HG03097 (cell line): Measurements from ENCODE around the gene CDH23.

Experiments
- ATAC-seq: cut with Tn5 transposase; IDR thresholded peaks from one replicate; pipeline ENCODE4 v1.9.1; 2021; ENCODE audit not compliant: unreplicated experiment, low FRiP score

Gene CDH23

GRCh38 chr10:71413581-71413980, 16.9 kb downstream of the CDH23 start:
- ATAC-seq, result no peak

DNA sequence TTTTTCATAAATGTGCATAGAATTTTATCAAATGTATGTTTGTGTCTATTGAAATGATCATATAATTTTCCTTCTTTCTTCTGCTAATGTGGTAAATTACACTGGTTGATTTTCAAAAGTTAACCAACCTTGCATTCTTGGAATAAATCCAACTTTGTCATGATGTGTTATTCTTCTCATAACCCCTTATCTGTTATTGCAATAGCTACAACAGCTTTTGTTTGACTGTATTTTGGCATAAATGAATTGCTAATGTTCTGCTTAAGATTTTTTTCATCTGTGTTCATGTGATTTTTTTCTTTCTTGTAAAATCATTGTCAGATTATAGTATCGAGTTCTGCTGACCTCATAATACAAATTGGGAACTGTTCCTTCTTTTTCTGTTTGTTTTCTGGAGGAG, 17.6 kb downstream of the CDH23 start:
- no peak for ATAC-seq

DNA sequence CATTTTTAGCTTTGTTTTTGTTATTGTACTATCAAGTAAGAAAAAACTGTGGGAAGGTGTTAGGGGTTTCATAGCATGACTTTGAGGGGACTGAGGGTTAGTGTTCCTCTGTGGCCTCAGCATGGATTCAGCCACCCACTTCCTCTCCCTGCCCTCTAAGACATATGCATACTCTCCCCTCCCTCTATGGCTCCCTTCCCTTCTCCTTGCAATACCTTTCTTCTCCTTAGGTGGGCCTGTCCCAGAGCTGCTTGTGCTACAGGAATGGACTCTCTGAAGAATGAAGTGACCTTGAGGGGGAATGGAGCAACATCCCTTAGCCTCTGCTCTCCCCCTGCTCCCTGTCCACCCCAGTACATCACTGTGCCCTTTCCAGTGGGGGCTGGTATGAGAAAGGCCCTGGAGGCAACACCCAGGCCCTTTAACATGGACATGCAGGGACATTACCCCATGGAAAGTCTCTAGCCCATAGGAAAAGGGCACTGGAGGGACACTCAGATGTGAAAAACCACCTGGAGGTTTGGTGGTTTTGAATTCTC, 22.4 kb downstream of the CDH23 start:
- ATAC-seq, result no peak

DNA sequence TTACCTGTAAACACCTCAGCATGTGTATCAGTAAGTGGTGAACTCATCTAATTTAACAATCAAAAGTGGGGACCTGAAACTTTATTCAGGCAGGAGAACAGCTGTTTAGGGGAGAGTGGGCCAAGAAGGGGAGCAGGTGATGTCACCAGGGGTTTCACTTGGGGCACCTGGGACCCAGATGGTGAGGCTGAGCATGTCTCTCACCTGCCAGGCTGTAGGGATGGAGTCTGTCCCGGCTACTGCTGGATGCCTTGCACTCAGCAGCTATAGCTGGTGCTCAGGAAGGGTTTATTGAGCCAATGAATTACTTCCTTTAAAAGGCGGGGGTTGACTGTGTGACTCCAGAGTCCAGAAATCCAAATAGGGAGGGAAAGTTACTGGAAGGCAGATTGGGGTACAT, 23.0 kb downstream of the CDH23 start:
- no peak for ATAC-seq

- ATAC-seq, result no peak
Measured at GRCh38 chr10:71421075-71421434, 24.3 kb downstream of the CDH23 start.

DNA sequence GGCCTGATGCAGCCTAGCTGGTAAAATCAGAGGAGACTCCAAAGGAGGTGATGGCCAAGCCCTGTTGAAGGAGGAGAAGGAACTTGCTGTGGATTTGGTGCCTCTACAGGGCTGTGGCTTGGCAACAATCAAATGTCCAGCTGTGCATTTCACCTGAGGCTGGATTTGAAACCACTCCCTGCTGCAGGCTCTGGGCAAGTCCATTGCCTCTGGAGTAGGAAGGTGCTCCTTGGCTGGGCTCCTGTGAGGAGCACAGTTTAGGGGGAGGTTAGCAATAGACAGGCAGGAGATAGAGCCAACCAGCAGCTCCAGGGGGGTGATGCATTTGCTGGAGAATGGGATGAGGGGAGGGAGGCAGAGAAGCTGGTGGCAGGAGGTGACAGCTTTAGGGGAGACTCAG, 26.5 kb downstream of the CDH23 start:
- no peak for ATAC-seq

DNA sequence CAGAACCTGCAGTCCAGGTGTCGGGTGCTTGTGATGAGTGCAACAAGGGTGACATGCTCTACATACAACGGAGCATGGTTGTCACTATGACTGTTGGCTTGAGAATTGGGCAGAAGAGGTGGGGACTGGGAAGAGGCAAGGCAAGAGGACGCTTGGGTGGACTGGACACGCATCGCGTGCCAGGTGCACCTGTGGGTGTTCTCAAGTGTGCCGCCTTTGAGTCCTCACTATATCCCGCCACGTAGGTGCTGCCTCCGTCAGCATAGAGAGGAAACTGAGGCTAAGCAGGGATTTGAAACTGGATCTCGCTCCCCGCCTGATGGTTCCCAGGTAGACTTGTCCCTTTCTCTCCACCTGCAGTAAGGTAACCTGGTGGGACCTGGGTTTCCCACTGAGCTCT, 27.2 kb downstream of the CDH23 start:
- ATAC-seq, result no peak

DNA sequence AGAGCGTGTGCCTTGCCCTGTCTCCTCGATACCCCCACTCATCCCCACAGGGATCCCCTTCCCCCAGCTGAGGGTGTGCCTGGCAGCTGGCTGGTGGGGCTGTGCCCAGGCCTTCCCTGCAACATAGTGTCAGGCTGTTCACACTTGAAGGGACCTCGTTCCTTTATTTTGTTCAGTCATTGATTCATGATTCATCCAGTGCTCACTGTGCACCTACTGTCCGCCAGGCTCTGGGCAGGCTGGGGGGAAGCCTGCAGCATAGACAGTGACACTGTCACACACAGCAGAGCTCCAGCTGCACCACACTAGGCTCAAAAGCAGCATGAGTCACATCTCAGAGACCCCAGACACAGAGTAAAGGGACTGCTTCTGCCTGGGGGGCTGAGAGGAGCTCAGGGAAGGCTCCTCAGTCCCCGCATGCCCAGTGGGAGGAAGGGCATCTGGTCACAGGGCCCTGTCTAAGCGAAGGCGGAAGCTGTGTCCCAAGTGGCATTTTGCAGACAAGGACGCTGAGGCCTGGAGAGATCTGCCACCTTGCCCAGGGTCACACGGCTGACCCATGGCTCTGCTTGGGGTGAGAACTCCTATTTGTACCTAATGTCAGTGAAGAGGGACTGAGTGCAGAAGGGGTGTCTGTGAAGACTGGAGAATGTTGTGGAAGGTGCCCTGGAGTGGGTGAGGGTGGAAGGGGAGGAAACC, 27.9 kb downstream of the CDH23 start:
- no peak for ATAC-seq

DNA sequence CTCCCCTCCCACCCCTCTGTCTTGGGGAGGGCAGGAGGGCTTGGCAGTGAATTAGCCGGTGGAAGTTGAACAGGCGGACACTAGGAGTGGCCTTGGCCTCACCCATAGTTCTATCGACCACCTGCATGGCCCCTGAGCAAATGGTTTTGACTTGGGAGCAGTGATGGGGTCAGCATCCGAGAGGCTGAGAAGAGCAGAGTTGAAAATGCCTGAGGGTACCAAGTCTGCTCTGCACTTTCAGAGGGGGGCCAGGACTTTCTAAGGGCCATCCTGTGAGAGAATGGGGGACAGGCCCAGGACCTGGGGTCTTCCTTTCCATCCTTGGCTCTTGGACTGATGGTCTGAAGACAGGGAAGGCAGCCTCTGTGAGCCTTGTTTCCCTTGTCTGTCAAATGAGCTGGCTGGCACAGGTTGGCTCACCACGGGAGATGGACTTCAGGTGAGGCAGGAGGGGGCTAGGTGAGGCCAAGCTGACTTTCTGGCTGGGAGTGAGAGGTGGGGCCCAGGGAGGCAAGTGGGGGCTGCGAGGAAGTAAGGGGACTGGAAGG, 29.4 kb downstream of the CDH23 start:
- no peak for ATAC-seq

- ATAC-seq, result no peak
Measured at GRCh38 chr10:71427246-71427645, 30.5 kb downstream of the CDH23 start.

DNA sequence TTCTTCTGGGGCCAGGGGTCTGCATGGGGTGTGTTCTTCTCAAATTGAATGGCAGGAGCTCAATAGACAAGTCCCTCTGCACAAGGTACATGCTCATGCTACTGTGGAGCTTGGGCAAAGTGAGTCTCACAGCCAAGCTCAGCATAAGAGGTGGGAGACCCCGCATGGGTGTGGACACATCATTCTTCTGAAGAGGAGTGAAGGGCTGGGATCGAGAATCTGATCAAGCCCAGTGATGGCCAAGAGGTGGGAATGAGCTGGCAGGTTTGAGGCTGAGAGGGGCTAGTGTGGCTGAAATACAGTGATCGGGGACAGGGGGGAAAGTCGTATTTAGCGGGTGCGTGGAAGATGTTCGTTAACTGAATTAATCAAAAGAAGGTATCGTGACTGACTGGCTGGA, 32.6 kb downstream of the CDH23 start:
- ATAC-seq, result no peak

DNA sequence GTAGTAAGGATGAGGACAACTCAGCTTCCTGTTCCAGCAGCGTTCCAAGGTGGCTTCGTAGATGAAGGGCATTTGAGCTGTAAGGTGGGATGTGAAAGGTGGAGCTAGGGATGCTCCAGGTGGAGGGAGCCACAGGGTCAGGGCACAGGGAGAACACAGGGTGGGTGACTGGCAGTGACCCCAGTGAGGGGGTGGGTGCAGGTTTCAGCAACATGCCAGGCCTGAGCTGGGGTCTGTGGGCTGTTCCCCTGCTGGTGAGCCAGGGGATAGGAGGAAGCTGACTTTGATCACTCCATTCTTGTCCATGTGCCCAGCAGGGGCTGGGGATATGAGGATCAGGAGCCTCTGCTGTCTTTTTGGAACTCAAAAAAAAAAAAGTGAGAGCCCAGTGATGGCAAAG, 33.2 kb downstream of the CDH23 start:
- no peak for ATAC-seq

DNA sequence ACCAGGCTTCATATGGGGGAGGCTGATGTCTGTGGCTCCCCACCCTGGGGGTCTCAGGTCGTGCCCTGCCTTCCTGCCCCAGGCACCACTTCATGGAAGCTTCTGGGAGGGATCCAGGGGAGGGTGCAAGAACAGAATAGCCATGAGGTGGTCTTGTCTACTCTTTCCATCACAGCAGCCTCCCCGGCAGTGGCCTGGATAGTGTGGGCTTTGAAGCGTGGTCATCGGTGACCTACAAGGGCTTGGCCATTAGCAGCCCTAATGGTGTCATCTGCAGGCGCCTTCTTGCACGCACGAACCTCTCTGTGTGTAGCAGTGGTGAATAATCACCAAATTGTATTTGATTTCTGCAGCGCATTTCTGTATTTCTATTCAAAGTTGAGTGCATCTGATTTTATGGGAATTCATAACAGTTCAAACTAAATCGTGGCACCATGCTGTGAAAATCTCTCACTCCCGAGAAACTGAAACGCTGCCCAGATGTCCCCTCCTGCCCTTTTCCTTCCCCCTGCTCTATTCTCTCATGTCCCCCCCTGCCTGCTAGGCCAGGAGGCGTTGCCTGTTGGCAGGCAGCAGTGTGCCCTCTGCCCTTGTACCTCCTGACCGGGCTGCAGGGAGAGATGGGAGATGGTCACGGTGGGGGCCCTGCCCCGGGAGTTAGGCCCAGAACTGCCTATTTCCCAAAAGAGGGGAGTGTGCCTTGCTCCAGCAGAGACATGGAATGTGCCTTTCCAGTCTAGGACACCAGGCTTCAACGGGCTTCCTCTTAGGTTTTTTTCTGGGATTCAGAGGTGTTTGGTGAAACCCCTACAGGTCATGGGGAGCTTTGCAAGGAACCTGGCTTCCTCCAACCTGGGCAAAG, 34.8 kb downstream of the CDH23 start:
- no peak for ATAC-seq

- no peak for ATAC-seq
Measured at GRCh38 chr10:71432101-71432905, 35.6 kb downstream of the CDH23 start.

- ATAC-seq, result no peak
Measured at GRCh38 chr10:71432956-71433767, 36.4 kb downstream of the CDH23 start.

DNA sequence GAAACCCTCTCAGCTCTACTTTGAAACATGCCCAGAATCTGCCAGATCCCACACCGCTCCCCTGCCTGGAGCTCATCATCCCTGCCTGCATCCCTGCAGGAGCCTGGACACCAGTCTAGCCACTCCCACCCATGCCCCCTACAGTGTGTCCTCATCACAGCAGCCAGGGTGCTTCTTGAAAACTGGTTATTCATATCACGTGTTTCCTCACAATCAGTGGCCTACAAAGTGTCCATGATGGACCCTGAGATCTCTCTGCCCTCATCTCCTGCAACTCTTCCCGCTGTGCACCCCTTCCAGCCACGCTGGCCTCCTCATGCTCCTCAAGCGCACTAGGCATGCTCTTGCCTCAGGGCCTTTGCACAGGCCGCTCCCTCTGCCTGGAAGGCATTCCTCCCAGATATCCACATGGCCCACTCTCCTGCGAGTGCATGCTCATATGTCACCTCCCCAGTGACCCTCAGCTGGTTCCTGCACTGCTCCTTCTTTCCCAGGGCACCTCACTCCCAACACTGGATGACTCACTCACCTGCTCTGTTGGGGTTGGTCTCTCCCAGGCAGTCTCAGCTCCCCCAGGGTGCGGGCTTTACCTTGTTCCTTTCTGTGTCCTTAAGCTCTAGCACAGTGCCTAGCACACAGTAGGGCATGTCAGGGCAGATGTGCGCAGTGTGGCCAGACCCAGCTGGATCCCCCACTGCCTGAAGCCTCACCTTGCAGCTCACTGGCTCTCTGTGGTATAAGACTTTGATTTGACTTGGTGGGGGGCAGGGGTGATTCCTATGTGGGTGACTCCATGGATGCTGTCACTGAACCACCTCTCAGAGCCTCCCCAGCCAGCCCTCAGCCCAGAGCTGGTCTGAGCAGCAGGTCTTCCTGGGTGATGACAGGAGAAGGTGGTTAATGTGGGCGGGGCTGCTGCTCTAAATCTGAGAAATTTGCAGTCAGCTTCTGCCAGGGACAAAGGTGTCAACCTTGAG, 37.3 kb downstream of the CDH23 start:
- ATAC-seq, result no peak

- no peak for ATAC-seq
Measured at GRCh38 chr10:71434760-71435394, 38.2 kb downstream of the CDH23 start.

- ATAC-seq, result no peak
Measured at GRCh38 chr10:71435571-71436267, 39.0 kb downstream of the CDH23 start.
